Mammary epithelial cell (primary cell): Measurements from ENCODE around the gene JAKMIP1.

ENCODE experiments used
- EZH2 ChIP-seq: IDR thresholded peaks from 2 replicates; pipeline ENCODE4 v1.6.1; 2012; ENCODE audit warnings: low read length, inconsistent platforms, borderline replicate concordance
- TF ChIP-seq, protein P1 (sequence below), 2 donors: IDR thresholded peaks in 1 of 2; conservative IDR thresholded peaks in 1 of 2; 2 replicates each; pipeline ENCODE4 v1.5.1; 2011 to 2012; ENCODE audit warnings: inconsistent platforms in 2 of 2, low read length in 2 of 2, mild to moderate bottlenecking in 2 of 2, control low read depth in 1 of 2, low read depth in 1 of 2; ENCODE audit not compliant: insufficient read depth in 1 of 2; ENCODE audit errors: extremely low read depth in 1 of 2

DNA sequence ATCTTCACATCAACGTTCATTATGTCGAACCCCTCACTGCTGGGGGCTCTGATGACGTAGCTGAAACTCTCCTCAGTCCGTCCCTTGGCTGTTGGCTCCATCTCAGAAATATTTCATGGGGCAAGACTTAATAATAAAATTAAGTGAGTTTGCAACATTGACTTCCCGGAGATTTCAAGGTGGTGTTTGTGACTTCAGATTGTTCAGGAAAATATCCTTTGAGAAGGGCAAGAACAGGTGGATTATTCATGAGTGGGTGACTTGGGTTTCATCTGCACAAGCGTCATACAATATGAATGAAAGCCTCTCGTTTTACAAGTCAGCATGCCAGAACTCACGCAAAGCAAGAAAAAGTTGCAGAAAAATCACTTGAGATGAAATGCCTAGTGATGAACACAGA, 182.0 kb downstream of the JAKMIP1 start, which contains the start of gene C4orf50:
- TF ChIP-seq, protein P1, sequence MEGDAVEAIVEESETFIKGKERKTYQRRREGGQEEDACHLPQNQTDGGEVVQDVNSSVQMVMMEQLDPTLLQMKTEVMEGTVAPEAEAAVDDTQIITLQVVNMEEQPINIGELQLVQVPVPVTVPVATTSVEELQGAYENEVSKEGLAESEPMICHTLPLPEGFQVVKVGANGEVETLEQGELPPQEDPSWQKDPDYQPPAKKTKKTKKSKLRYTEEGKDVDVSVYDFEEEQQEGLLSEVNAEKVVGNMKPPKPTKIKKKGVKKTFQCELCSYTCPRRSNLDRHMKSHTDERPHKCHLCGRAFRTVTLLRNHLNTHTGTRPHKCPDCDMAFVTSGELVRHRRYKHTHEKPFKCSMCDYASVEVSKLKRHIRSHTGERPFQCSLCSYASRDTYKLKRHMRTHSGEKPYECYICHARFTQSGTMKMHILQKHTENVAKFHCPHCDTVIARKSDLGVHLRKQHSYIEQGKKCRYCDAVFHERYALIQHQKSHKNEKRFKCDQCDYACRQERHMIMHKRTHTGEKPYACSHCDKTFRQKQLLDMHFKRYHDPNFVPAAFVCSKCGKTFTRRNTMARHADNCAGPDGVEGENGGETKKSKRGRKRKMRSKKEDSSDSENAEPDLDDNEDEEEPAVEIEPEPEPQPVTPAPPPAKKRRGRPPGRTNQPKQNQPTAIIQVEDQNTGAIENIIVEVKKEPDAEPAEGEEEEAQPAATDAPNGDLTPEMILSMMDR (conservative IDR thresholded peaks at IDR 0.05 in 1 of 2, IDR thresholded peaks at IDR 0.05 in 1 of 2; ENCODE audit: extremely low read depth in 1 of 2, insufficient read depth in 1 of 2, low read depth in 1 of 2, low read length in 2 of 2), result no peak
- no peak for TF ChIP-seq EZH2
